Activated gamma-delta T cell (primary cell): ENCODE results near the gene PLEKHG4.

Experiments
- DNase-seq: peaks from one replicate; lab custom pipeline; 2025; lab: John Stamatoyannopoulos, UW

PLEKHG4 gene

GRCh38 chr16:67336116-67336515 lies 56.8 kb downstream of the PLEKHG4 start:
- DNase-seq: no peak

DNA sequence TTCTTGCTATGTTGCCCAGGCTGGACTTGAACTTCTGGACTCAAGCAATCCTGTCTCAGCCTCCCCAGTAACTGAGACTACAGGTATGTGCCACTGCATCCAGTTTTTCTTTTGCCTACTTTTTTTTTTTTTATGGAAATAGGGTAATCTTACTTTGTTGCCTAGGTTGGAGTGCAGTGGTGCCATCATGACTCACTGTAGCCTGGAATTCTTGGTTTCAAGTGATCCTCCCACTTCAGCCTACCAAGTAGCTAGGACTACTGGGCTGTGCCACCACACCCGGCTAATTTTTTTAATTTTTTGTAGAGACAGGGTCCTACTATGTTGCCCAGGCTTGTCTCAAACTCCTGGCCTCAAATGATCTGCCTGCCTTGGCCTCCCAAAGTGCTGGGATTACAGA lies 57.3 kb downstream of the PLEKHG4 start:
- no peak for DNase-seq
